T-cell (primary cell): ENCODE measurements around the gene ROCK2. TPM values are rescaled to one million over a fixed set of nuclear protein-coding genes. Genes with fewer than 3 reads are reported as not detected.

Experiments
- ATAC-seq, 4 experiments: fragments of 200-7000 bp in 3 of 4; fragments of 150-1000 bp in 1 of 4; cut with Tn5 transposase; replicated peaks in 1 of 4; 1 replicate in 3 of 4; 2 replicates in 1 of 4; pipeline ENCODE4 v1.10.0; 2021; ENCODE audit warnings: moderate library complexity in 3 of 4, mild to moderate bottlenecking in 2 of 4, moderate number of reproducible peaks in 1 of 4
- CTCF ChIA-PET, 2 donors: fragments of 300-600 bp; sonication (Branson Sonifier 250); formaldehyde crosslinking; loops; one replicate each; lab custom pipeline; 2022; ENCODE audit warnings: antibody characterized with exemption in 2 of 2; lab: Charles Lee
- POLR2A ChIA-PET, 2 donors: fragments of 300-600 bp; sonication (Branson Sonifier 250); formaldehyde crosslinking; loops; one replicate each; lab custom pipeline; 2022; ENCODE audit warnings: antibody characterized with exemption in 2 of 2; lab: Charles Lee
- DNase-seq, 35 experiments: peaks; one replicate each; pipeline versions ENCODE4 v3.0.0 to v3.0.0-alpha.2; 2013 to 2023
- H3K27ac ChIP-seq: one replicate; pipeline ENCODE4 v1.5.1; 2013; ENCODE audit warnings: low read length
- H3K27me3 ChIP-seq, 2 experiments: replicated peaks in 1 of 2; 1 replicate in 1 of 2; 2 replicates in 1 of 2; pipeline versions ENCODE4 v1.6.1 to v1.7.0; 2013; ENCODE audit warnings: low read length in 1 of 2, mixed read lengths in 1 of 2; ENCODE audit not compliant: control insufficient read depth in 2 of 2, insufficient read depth in 2 of 2; ENCODE audit errors: extremely low read depth in 1 of 2
- H3K36me3 ChIP-seq, 2 donors: 1 replicate in 1 of 2; 2 replicates in 1 of 2; pipeline versions ENCODE4 v1.6.1 to v1.7.0; 2013; ENCODE audit warnings: low read length in 1 of 2; ENCODE audit not compliant: control insufficient read depth in 2 of 2, insufficient read depth in 1 of 2; ENCODE audit errors: extremely low read depth in 1 of 2
- H3K4me1 ChIP-seq, 2 experiments: 1 replicate in 1 of 2; 2 replicates in 1 of 2; pipeline versions ENCODE4 v1.6.1 to v1.7.0; 2013; ENCODE audit warnings: low read length in 2 of 2, mixed read lengths in 1 of 2; ENCODE audit not compliant: insufficient read depth in 2 of 2, control insufficient read depth in 1 of 2; ENCODE audit errors: extremely low read depth in 1 of 2
- H3K4me3 ChIP-seq, 2 donors: 1 replicate in 1 of 2; 2 replicates in 1 of 2; pipeline versions ENCODE4 v1.5.1 to v1.7.0; 2013; ENCODE audit warnings: mild to moderate bottlenecking in 2 of 2, low read length in 1 of 2, moderate library complexity in 1 of 2; ENCODE audit not compliant: control insufficient read depth in 1 of 2; ENCODE audit errors: extremely low read depth in 1 of 2
- H3K9me3 ChIP-seq: 2 replicates; pipeline ENCODE4 v1.7.0; 2013
- H3K27ac Mint-ChIP-seq, 2 donors: one replicate each; pipeline ENCODE4 v1.8.0; 2020 to 2021; ENCODE audit warnings: mild to moderate bottlenecking in 2 of 2, mixed read lengths in 2 of 2
- H3K27me3 Mint-ChIP-seq, 2 donors: one replicate each; pipeline ENCODE4 v1.8.0; 2021 to 2022; ENCODE audit warnings: mixed read lengths in 2 of 2
- H3K36me3 Mint-ChIP-seq: one replicate; pipeline ENCODE4 v1.8.0; 2021; ENCODE audit warnings: mixed read lengths
- H3K4me1 Mint-ChIP-seq, 3 donors: one replicate each; pipeline ENCODE4 v1.8.0; 2020 to 2022; ENCODE audit warnings: mixed read lengths in 3 of 3, mild to moderate bottlenecking in 1 of 3
- H3K4me3 Mint-ChIP-seq, 3 donors: one replicate each; pipeline ENCODE4 v1.8.0; 2020 to 2022; ENCODE audit warnings: mild to moderate bottlenecking in 3 of 3, mixed read lengths in 3 of 3, moderate library complexity in 3 of 3
- H3K9me3 Mint-ChIP-seq, 3 donors: one replicate each; pipeline ENCODE4 v1.8.0; 2020 to 2022; ENCODE audit warnings: mixed read lengths in 3 of 3
- WGBS: methylation state at CpG from one replicate; pipeline ENCODE4 v1.1.5; 2013; ENCODE audit warnings: missing lambda C conversion rate; ENCODE audit not compliant: insufficient coverage; 5-methylcytosine and 5-hydroxymethylcytosine counted together
- total RNA-seq, 35 experiments: library from RNA in 6 of 35; stranded (reverse) in 6 of 35; fragments of 120-200 nt in 1 of 35; gene quantifications; one replicate each; pipeline versions ENCODE4 v1.2.1 to v1.2.4 and lab custom pipeline; 2013 to 2026

ROCK2 gene
- total RNA-seq, 5 donors from 2014 or later (not counting 1 experiment from before 2014, with no cell fraction given), result 15.5 to 22.3 (median 18.6) TPM

DNA sequence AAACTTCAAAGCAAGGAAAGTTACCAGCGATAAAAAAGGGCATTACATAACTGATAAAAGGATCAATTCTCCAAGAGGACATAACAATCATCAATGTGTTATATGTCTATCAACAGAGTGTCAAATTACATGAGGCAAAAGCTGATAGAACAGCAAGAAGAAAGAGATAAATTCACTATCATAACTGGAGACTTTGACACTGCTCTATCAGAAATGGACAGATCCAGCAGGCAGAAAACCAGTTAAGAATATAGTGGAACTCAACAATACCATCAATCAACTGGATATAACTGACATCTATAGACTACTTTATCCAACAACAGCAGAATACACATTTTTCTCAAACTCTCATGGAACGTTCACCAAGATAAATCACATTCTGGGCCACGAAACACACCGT is 65.0 kb downstream of the ROCK2 start:
- Histone ChIP-seq H3K4me1 (no peaks in the 10 kb centered on the region), H3K9me3 (no peaks in the 10 kb centered on the region), H3K4me3 (no peak overlapping the region), H3K27me3 (no peaks in the 10 kb centered on the region), H3K27ac (no peak overlapping the region), H3K36me3 (peaks cover 0 to 8% of the 10 kb centered on the region in 2 donors)
- H3K4me1 Mint-ChIP-seq, result peaks cover 19 to 25% (median 19%) of the 10 kb centered on the region in 3 donors
- 100% methylated on average over 1 of the region's 4 CpGs for WGBS
- no peak for ATAC-seq
- peaks cover 70% of the 10 kb centered on the region for H3K36me3 Mint-ChIP-seq
- no peak overlapping the region for H3K27ac Mint-ChIP-seq
- H3K27me3 Mint-ChIP-seq, result no peaks in the 10 kb centered on the region
- H3K9me3 Mint-ChIP-seq, result peaks cover 0 to 12% (median 3%) of the 10 kb centered on the region in 3 donors
- ChIA-PET POLR2A (no interaction called here), CTCF (no interaction called here)
- DNase-seq, result no peak
- no peak overlapping the region for H3K4me3 Mint-ChIP-seq

- CTCF ChIA-PET, result no interaction called here
- no peak for ATAC-seq
- Histone ChIP-seq H3K4me3 (no peak overlapping the region), H3K27me3 (no peaks in the 10 kb centered on the region), H3K27ac (no peak overlapping the region), H3K36me3 (peaks cover 0 to 3% of the 10 kb centered on the region in 2 donors), H3K4me1 (no peaks in the 10 kb centered on the region), H3K9me3 (no peaks in the 10 kb centered on the region)
- no peaks in the 10 kb centered on the region for H3K27me3 Mint-ChIP-seq
- peaks cover 25 to 36% (median 28%) of the 10 kb centered on the region in 3 donors for H3K4me1 Mint-ChIP-seq
- H3K27ac Mint-ChIP-seq, result no peak overlapping the region
- H3K9me3 Mint-ChIP-seq, result peaks cover 0 to 3% (median 3%) of the 10 kb centered on the region in 3 donors
- H3K4me3 Mint-ChIP-seq, result no peak overlapping the region
- H3K36me3 Mint-ChIP-seq, result peaks cover 69% of the 10 kb centered on the region
- POLR2A ChIA-PET, result no interaction called here
- DNase-seq, result no peak
Observed at GRCh38 chr2:11278219-11278618, 66.2 kb downstream of the ROCK2 start.

GRCh38 chr2:11275910-11276309 is 68.5 kb downstream of the ROCK2 start:
- no peak overlapping the region for H3K4me3 ChIP-seq
- peaks cover 12 to 34% (median 19%) of the 10 kb centered on the region in 3 donors for H3K4me1 Mint-ChIP-seq
- no peaks in the 10 kb centered on the region for H3K4me1 ChIP-seq
- POLR2A ChIA-PET, result no interaction called here
- H3K9me3 Mint-ChIP-seq, result peaks cover 0 to 3% (median 0%) of the 10 kb centered on the region in 3 donors
- peaks cover 60% of the 10 kb centered on the region for H3K36me3 Mint-ChIP-seq
- no peak overlapping the region for H3K27ac Mint-ChIP-seq
- H3K27me3 Mint-ChIP-seq, result no peaks in the 10 kb centered on the region
- DNase-seq (no peak), ATAC-seq (no peak)
- peaks cover 0 to 3% of the 10 kb centered on the region in 2 donors for H3K36me3 ChIP-seq
- H3K27me3 ChIP-seq, result no peaks in the 10 kb centered on the region
- H3K9me3 ChIP-seq, result no peaks in the 10 kb centered on the region
- no peak overlapping the region for H3K27ac ChIP-seq
- no peak overlapping the region for H3K4me3 Mint-ChIP-seq
- WGBS, result no CpG with 5 or more reads among the region's 6 CpGs
- CTCF ChIA-PET, result no interaction called here

DNA sequence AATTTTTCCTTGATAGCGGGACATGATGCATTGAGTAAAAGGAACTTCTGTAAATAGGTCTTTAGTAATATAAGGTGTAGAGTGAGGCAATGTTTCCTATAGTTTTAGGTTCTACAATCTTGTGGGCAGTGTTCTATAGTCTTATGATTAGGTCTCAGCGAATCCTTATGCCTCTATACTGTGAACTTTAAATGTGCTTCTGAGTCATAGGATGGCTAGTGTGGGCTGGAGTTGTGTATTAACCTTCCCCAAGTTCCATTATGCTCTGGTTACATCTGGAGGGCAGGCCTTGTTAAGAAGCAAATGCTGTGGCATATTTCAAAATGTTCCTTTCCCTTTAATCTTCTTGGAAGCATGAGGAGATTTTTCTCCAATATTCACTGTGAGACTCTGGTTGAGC is 73.5 kb downstream of the ROCK2 start:
- ChIA-PET POLR2A (no interaction called here), CTCF (no interaction called here)
- H3K27ac Mint-ChIP-seq, result no peak overlapping the region
- no peaks in the 10 kb centered on the region for H3K9me3 ChIP-seq
- no peaks in the 10 kb centered on the region for H3K4me1 ChIP-seq
- WGBS, result 33% methylated on average over 1 of the region's 2 CpGs
- H3K36me3 Mint-ChIP-seq, result peaks cover 57% of the 10 kb centered on the region
- H3K4me3 ChIP-seq, result no peak overlapping the region
- H3K4me1 Mint-ChIP-seq, result peaks cover 14 to 25% (median 15%) of the 10 kb centered on the region in 3 donors
- H3K4me3 Mint-ChIP-seq, result no peak overlapping the region
- no peak overlapping the region for H3K27ac ChIP-seq
- H3K36me3 ChIP-seq, result peaks cover 0 to 5% of the 10 kb centered on the region in 2 donors
- H3K9me3 Mint-ChIP-seq, result peaks cover 8 to 13% (median 9%) of the 10 kb centered on the region in 3 donors
- no peaks in the 10 kb centered on the region for H3K27me3 Mint-ChIP-seq
- H3K27me3 ChIP-seq, result no peaks in the 10 kb centered on the region
- DNase-seq (no peak), ATAC-seq (no peak)

DNA sequence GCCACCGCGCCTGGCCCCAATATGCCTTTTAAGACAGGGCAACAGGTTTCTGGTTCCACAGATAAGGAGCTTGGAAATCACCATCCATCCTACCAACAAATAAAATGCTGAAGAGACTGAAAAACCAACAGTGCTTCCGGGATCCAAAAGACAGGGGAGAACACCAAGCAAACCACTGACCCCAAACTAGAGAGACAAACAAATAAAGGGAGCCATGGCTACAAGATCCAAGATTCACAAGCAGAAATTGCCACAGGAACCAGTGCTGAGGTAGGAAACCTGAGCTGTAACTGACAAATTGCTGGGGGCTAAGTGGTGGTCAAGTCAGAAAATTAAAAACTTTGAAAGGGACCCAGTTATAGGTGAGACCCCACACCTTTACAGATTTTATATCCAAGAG is 76.5 kb downstream of the ROCK2 start:
- WGBS, result 100% methylated on average over 1 of the region's 3 CpGs
- Histone ChIP-seq H3K27me3 (no peaks in the 10 kb centered on the region), H3K4me3 (no peak overlapping the region), H3K4me1 (no peaks in the 10 kb centered on the region), H3K27ac (no peak overlapping the region), H3K9me3 (no peaks in the 10 kb centered on the region), H3K36me3 (peaks cover 0 to 5% of the 10 kb centered on the region in 2 donors)
- no peak overlapping the region for H3K4me3 Mint-ChIP-seq
- H3K4me1 Mint-ChIP-seq, result peaks cover 0 to 7% (median 4%) of the 10 kb centered on the region in 3 donors
- H3K36me3 Mint-ChIP-seq, result peaks cover 42% of the 10 kb centered on the region
- DNase-seq (no peak), ATAC-seq (no peak)
- H3K27ac Mint-ChIP-seq, result no peak overlapping the region
- H3K9me3 Mint-ChIP-seq, result peaks cover 8 to 13% (median 9%) of the 10 kb centered on the region in 3 donors
- ChIA-PET POLR2A (no interaction called here), CTCF (no interaction called here)
- no peaks in the 10 kb centered on the region for H3K27me3 Mint-ChIP-seq

- no CpG with 5 or more reads among the region's 1 CpG for WGBS
- peaks cover 6 to 8% (median 6%) of the 10 kb centered on the region in 3 donors for H3K9me3 Mint-ChIP-seq
- CTCF ChIA-PET, result no interaction called here
Observed at GRCh38 chr2:11264818-11265217, 79.6 kb downstream of the ROCK2 start.

More at GRCh38 chr2:11264818-11265217, 79.6 kb downstream of the ROCK2 start:
- ATAC-seq (no peak), DNase-seq (no peak)
- POLR2A ChIA-PET, result no interaction called here
- H3K4me1 Mint-ChIP-seq, result peaks cover 0 to 8% (median 4%) of the 10 kb centered on the region in 3 donors
- H3K27me3 ChIP-seq, result no peaks in the 10 kb centered on the region
- no peak overlapping the region for H3K4me3 Mint-ChIP-seq
- no peak overlapping the region for H3K27ac ChIP-seq
- peaks cover 0 to 5% of the 10 kb centered on the region in 2 donors for H3K36me3 ChIP-seq
- H3K4me3 ChIP-seq, result no peak overlapping the region
- no peaks in the 10 kb centered on the region for H3K9me3 ChIP-seq
- no peak overlapping the region for H3K27ac Mint-ChIP-seq
- no peaks in the 10 kb centered on the region for H3K4me1 ChIP-seq
- H3K27me3 Mint-ChIP-seq, result no peaks in the 10 kb centered on the region
- peaks cover 32% of the 10 kb centered on the region for H3K36me3 Mint-ChIP-seq
